ENCODE measurements around the gene AFTPH.

Gene AFTPH

GRCh38 chr2:64634345-64635267, 110.5 kb downstream of the AFTPH start:
- DNase-seq: no peak

- DNase-seq: no peak
Observed at GRCh38 chr2:64635976-64636911, 112.1 kb downstream of the AFTPH start.

GRCh38 chr2:64637000-64637635, 113.0 kb downstream of the AFTPH start:
- no peak for DNase-seq

GRCh38 chr2:64637931-64638330, 113.8 kb downstream of the AFTPH start:
- DNase-seq: no peak

- DNase-seq: no peak
Observed at GRCh38 chr2:64638502-64639120, 114.5 kb downstream of the AFTPH start.

- no peak for DNase-seq
Observed at GRCh38 chr2:64639691-64640090, 115.6 kb downstream of the AFTPH start.

GRCh38 chr2:64640153-64641044, 116.3 kb downstream of the AFTPH start:
- DNase-seq: no peak

GRCh38 chr2:64641599-64641998, 117.5 kb downstream of the AFTPH start:
- no peak for DNase-seq
